Keratinocyte (primary cell): ENCODE data around the gene MGAT1.

Source experiments
- CTCF ChIP-seq, 3 experiments: IDR thresholded peaks in 1 of 3; conservative IDR thresholded peaks in 1 of 3; optimal IDR thresholded peaks in 1 of 3; 2 replicates in 2 of 3; 3 replicates in 1 of 3; pipeline versions ENCODE3 to v1.5.1; 2011; ENCODE audit warnings: low read length in 3 of 3, mild to moderate bottlenecking in 3 of 3, moderate library complexity in 2 of 3, control low read depth in 1 of 3, inconsistent platforms in 1 of 3; ENCODE audit not compliant: insufficient read depth in 2 of 3; ENCODE audit errors: extremely low read depth in 1 of 3
- EZH2 ChIP-seq: IDR thresholded peaks from one replicate; pipeline ENCODE4 v1.6.1; 2012; ENCODE audit warnings: inconsistent platforms, mild to moderate bottlenecking, low read length, moderate library complexity

GRCh38 chr5:180820788-180821321 lies 18.2 kb upstream of the MGAT1 start:
- TF ChIP-seq CTCF (optimal IDR thresholded peaks at IDR 0.05 in 1 of 3, IDR thresholded peaks at IDR 0.05 in 1 of 3, conservative IDR thresholded peaks at IDR 0.05 in 1 of 3; ENCODE audit: extremely low read depth in 1 of 3, insufficient read depth in 2 of 3, low read length in 3 of 3) (no peak), EZH2 (no peak)
